ENCODE data around the gene NAXD.
"Not testable (repeated sequence)": the region's sequence is repeated elsewhere in the genome, so short reads cannot be mapped to it uniquely, and the experiment has no call there.

Gene NAXD

DNA sequence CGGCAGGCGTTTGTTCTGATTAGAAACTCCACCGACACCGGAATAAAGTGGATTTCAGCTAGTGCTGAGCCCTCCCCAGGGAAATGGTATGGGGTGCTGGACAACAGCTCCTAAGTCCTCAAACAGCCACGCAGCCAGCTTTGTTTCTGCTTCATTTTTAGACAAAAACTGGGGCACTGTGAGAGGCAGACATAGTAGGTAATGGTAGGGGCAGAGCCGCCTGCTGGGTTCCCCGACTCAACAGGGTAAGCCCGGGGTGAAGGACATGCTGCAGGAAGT, 50.8 kb downstream of the NAXD start:
- DNase-seq, result no peak

DNA sequence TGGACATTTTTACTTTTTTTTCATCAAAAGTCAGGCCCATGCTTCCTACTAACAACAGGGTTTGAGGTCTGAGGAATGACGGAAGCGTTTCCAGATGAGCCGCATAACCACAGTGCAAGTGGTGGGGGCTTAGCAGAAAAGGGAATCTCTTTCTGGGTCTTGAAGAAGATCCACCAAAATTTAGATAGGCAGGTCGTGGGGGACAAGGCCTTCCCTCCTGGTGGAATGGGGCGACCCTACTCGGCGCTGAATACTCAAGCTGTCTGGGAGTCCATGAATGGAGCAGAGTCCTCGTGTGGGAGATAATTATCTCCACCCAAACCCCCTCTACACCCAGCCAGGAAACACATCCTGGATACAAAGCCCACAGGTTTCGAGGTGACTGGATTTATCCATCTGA, 53.7 kb downstream of the NAXD start:
- DNase-seq, result no peak

DNA sequence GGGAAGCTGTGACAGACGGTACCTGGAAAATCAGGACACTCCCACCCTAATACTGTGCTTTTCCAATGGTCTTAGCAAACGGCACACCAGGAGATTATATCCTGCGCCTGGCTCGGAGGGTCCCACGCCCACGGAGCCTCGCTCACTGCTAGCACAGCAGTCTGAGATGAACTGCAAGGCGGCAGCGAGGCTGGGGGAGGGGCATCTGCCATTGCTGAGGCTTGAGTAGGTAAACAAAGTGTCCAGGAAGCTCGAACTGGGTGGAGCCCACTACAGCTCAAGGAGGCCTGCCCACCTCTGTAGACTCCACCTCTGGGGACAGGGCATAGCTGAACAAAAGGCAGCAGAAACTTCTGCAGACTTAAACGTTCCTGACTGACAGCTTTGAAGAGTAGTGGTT, 54.5 kb downstream of the NAXD start:
- not testable (repeated sequence) for DNase-seq

DNA sequence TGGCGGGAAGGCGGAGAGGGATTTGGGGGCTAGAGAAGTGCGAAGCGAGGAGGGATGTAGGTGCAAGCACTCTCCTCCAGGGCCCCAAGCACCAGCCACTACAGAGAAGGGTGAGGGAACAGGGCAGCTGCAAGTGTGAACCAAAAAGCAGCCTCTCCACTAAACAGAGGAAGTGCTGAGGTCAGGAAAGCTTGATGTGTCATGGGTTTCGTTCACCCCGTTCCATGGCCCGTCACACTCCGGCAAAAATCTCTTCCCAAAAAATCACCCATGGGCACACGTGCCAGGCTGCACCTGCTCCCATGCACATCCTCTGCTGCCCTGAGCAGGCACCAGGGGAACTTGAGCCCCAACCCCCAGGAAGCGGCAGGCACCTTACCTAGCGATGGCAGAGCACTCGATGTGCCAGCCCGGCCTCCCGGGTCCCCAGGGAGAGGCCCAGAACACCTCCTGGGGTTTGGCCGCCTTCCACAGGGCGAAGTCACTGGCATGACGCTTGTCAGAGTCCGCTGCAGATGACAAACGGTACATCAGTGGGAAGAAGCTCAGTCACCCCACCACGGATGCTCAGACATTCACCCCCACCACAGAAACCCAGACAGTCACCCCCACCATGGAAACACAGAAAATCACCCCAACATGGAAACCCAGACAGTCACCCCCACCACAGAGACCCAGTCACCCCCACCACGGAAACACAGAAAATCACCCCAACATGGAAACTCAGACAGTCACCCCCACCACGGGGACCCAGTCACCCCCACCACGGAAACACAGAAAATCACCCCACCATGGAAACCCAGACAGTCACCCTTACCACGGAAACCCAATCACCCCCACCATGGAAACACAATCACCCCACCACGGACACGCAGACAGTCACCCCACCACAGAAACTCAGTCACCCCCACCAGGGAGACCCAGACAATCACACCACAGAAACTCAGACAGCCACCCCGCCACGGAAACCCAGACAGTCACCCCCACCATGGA, 61.5 kb downstream of the NAXD start:
- DNase-seq, result peak; percentile 79

DNA sequence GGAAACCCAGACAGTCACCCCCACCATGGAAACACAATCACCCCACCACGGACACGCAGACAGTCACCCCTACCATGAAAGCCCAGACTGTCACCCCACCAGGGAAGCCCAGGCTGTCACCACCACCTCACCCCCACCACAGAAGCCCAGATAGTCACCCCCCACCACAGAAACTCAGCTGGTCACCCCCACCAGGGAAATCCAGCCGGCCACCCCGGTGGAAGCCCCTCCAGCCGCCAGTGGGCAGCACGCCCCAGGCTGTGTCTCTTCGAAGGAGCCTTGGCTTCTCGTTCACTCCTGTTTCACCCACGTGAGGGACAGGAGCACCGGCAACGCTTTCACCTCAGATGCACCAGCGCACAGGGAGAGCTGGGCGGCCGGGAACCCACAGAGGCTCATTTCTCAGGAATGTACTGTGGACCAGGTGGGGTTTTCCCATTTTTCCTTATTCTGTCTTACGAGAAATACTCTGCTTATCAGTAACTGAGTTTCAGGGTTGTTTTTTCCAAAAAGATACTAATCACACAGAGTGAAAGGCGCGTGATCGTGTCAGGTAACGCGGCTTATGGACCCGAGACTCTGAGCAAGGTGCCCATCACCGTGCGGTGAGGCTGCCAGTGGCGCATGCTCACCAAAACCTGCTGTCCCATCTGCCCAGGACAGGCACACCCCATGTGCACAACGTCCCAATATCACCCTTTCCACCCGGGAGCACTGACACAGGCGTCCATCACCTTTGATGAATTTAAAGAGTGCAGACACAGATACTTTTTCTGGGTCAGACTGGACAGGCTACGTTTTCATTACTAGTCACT, 62.6 kb downstream of the NAXD start:
- DNase-seq, result no peak

DNA sequence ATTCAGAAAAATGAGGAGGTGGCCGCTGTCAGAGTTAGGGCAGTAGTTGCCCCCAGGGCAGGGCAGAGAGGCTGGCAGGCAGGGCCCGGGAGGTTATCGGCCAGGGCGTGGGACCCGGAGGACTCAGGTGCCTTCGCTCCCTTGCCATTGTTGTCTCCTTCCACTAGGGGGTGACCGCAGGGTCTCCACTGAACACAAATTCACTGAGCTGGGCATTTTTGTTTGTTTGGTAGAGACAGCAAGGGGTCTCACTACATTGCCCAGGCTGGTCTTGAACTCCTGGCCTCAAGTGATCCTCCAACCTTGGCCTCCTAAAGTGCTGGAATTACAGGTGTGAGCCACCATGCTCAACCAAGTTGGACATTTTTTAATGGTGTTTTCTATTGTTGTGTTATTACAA, 65.5 kb downstream of the NAXD start:
- DNase-seq, result no peak

DNA sequence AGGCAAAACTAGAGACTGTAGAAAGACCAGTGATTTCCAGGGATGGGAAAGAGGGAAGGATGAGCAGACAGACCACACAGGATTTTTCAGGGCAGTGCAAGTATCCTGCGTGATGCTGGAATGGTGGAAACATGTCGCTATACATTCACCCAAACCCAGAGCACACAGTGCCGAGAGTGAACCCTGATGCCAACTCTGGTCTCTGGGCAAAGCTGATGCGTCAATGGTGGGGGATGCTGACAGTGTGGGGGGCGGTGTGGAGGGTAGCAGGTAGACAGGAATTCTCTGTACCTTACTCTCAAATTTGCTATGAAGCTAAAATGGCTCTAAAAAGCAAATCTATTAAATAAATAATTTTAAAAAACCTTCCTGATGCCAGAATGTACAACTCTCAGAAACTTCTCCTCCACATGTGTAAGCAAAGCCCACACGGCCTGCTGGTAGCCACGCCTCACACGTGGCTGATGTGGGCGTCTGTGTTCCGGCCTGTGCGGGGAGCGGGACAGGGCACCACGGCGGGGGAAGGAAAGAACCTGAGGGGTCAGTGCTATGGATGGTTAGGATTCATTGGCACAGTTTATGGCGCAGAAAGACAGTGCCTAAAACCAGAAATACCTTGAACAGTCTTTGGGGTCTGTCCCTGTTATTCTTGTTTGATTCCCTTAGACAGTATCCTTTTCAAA, 66.7 kb downstream of the NAXD start:
- no peak for DNase-seq

DNA sequence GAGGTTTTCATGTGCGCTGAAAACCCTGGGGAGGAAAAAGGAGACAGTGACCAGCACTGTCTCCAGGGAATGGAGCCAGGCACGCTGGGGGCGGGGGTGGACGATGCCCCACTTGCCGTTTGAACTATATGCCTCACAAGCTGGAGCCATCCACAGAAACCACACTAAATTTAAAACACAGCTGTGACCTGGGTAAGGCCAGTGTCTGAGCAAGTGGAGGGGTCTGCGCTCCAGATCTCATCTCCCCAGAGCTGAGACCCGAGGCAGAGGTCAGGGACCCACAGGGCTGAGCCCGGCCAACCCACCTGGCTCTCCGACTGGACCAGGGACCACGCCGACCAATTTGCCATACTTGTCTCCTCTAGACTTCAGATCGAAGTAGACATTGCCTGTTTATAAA, 67.4 kb downstream of the NAXD start:
- no peak for DNase-seq

DNA sequence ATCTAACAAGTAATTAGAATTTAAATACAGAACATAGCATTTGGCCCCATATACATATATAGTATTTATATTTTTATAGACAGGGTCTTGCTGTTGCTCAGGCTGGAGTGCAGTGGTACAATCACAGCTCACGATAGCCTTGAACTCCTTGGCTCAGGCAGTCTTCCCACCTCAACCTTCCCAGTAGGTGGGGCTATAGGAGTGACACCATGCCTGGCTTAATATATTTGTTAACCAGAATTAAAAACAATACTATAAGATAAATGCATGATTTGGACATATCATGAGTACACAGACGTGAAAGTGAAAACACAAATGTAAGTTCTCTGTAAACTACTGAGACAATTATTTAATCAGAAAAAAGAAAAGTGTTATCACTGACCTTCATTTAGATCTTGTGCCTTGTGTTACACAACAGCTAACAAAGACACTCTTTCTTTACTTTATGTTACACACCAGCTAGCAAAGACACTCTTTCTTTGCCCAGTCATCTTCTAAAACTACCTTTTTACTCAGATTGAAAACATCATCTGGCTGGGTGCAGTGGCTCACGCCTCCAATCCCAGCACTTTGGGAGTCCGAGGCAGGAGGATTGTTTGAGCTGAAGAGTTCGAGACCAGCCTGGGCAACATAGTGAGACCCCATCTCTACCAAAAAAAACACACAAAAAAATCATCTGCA, 68.0 kb downstream of the NAXD start:
- DNase-seq, result no peak

DNA sequence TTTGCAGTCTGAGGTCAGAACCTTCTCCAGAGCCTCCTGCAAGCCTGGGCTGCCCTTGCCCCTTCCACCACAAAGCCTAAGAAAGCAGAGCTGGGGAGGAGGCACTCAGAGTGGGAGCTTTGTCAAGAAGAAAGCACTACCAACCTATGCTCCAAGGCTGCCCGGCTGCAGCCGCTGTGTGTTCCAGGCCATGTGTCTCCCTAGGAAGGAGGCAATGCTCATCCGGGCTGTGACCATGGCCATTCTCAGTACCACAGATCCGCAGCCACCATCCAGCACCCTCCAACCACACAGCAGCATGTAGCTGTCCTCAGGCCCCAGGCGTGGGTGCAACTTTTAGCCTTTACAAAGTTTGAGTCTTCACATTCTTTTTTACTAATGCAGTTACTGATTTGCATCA, 68.6 kb downstream of the NAXD start:
- no peak for DNase-seq

DNA sequence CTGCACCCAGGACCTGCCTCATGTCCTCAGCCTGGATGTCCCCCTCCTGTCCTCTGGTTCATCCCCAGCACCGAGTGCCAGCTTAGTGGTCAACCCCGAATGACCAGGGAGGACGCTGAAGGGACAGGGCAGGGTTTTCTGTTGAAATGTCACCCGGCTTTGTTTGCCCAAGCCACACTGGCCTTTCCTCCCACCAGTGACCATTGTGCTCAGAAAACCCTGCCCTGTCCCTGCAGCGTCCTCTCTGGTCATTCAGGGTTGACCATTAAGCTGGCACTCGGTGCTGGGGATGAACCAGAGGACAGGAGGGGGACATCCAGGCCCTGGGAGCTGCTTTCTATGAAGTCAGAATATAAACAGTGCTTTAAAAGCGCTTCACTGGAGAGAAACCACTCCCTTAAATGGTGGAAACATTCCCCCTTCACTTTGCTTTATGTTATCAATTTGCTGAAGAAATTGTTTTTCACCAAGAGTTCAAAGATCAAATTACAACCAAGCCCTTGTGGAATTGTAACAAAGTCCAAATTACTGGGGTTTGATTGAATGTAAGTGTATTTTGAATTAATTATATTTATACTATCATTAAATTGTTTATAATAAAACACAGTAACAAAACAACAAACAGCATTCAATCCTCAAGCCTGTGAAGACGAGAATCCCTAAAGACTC, 69.2 kb downstream of the NAXD start:
- no peak for DNase-seq

DNA sequence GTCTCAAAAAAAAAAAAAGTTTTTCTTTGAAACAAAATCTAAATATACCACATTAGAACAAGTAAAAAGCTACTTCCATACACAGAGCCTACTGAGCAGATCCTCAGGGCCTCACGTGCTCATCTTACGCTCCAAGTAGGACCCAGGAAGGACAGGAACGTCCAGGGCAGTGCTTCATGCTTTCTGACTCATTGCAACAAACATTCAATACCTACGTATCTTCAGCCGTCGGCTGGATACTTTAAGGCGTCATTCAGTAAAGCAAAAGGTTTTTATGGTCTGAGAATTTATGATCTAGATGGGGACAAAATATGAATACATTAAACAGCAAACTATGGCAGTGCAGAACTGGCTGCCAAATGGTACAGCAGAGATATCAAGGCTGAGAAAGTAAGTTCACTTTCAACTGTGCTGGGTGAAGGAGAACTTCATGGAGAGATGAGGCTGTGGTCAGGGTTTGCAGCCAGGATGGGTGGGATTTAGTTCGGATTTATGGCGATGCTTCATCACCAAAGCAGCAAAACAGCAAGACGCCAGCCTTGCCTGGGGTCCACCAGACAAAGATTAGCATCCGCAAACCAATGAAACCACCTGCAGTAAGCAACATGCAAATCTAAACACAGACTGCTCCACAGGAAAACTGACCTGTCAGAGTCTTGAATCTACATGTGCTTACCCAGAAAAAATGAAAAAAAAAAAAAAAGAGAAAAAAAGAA, 70.1 kb downstream of the NAXD start:
- DNase-seq, result no peak

DNA sequence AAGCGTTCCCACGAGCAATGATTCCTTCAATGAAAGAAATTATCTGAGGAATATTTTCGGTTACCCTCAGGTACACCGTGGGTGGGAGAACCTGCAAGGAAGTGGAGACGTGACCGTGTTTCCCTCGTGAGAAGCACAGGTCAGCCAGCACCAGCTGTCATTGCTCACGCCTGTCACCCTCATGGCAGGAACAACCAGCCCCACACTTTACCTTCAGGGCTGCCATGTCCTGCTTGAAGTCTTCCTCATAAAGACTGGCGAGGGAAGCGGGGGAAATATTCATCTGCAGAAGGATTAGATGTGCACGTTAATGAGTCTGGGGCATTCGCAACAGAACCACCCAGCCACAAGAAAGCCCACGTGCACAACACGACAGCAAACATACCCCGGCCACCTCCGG, 72.4 kb downstream of the NAXD start:
- no peak for DNase-seq

DNA sequence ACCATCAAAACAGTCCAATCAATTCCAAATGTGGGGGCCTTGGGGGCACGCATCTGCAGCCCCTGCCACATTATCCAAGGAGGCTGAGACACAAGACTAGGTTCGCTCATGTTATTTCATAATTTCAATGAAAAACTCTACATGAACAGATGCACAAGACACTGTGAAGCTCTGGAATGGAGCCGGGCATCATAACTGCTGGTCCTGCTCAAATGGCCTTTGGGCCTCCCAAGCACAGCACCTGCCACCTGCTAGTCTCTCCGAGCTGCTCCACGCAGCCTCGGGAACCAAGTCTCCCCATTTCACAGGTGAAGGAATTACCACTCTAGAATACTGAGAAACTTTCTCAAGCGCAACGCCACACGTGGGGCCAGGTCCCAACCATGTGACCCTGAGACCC, 73.7 kb downstream of the NAXD start:
- DNase-seq, result no peak

Measured in MV-4-11 (cell line).